A549 (cell line): ENCODE measurements around the gene VAT1L. TPM values are rescaled to one million over a fixed set of nuclear protein-coding genes. Genes with fewer than 3 reads are reported as not detected.

Experiments used
- ATAC-seq, 2 experiments: fragments of 200-7000 bp in 1 of 2; fragments of >200 bp in 1 of 2; cut with Nextera tagmentation in 1 of 2; cut with Tn5 transposase in 1 of 2; 3 replicates each; pipeline versions ENCODE4 v1.8.0 to v1.9.1; 2018 to 2020; ENCODE audit warnings: mild to moderate bottlenecking in 1 of 2, moderate library complexity in 1 of 2
- CTCF ChIA-PET: fragments of 300-600 bp; sonication (Branson Sonifier 250); formaldehyde crosslinking; extraction: SDS; loops from one replicate; lab custom pipeline; 2021; ENCODE audit warnings: antibody characterized with exemption, inconsistent platforms; lab: Yijun Ruan, JAX
- POLR2A ChIA-PET: fragments of 350-600 bp; formaldehyde crosslinking; extraction: SDS; loops from one replicate; lab custom pipeline; 2021; ENCODE audit warnings: antibody characterized with exemption, inconsistent platforms; lab: Yijun Ruan, JAX
- DNase-seq, 2 experiments: peaks; one replicate each; pipeline versions ENCODE4 v3.0.0 to v3.0.0-alpha.2; 2011 to 2016; ENCODE audit warnings: low read depth in 1 of 2, low spot score in 1 of 2
- FAIRE-seq: peaks from 2 replicates; lab custom pipeline; 2011; peaks lifted over from hg19 to GRCh38; lab: Jason Lieb, UNC
- H3K27ac ChIP-seq, 2 experiments: fragments of >200 bp; sonication (Bioruptor Twin); formaldehyde crosslinking; 3 replicates each; pipeline ENCODE4 v1.5.1; 2016 to 2017
- H3K4me1 ChIP-seq: fragments of >200 bp; sonication (Bioruptor Twin); formaldehyde crosslinking; 3 replicates; pipeline ENCODE4 v1.6.1; 2016
- H3K4me2 ChIP-seq: fragments of >200 bp; sonication (Bioruptor Twin); formaldehyde crosslinking; 3 replicates; pipeline ENCODE4 v1.6.1; 2016
- H3K4me3 ChIP-seq: fragments of >200 bp; sonication (Bioruptor Twin); formaldehyde crosslinking; 3 replicates; pipeline ENCODE4 v1.5.1; 2016
- H3K9me3 ChIP-seq: fragments of >200 bp; sonication (Bioruptor Twin); formaldehyde crosslinking; 3 replicates; pipeline ENCODE4 v1.6.1; 2016
- CBX8 ChIP-seq: fragments of 200-600 bp; sonication (generic); IDR thresholded peaks from 2 replicates; pipeline ENCODE4 v1.6.1; 2016
- CEBPB ChIP-seq, 2 experiments: fragments of >200 bp in 1 of 2; sonication (Bioruptor Twin) in 1 of 2; formaldehyde crosslinking in 1 of 2; IDR thresholded peaks; 2 replicates each; pipeline ENCODE4 v1.6.1; 2012 to 2016
- CHD4 ChIP-seq: fragments of 200-600 bp; sonication (generic); IDR thresholded peaks from 2 replicates; pipeline ENCODE4 v1.6.1; 2016; ENCODE audit warnings: antibody characterized with exemption, mild to moderate bottlenecking, borderline replicate concordance
- E2F6 ChIP-seq: IDR thresholded peaks from 2 replicates; pipeline ENCODE4 v1.6.1; 2012; ENCODE audit warnings: low read depth, borderline replicate concordance
- EHF ChIP-seq: fragments of 250-450 bp; sonication (Bioruptor Pico); IDR thresholded peaks from 2 replicates; pipeline ENCODE4 v1.5.0; 2020; ENCODE audit warnings: mild to moderate bottlenecking
- HES2 ChIP-seq: fragments of >200 bp; sonication (Bioruptor Twin); formaldehyde crosslinking; IDR thresholded peaks from 2 replicates; pipeline ENCODE4 v1.6.1; 2016
- HOXA7 ChIP-seq: fragments of 250-450 bp; sonication (Bioruptor Pico); IDR thresholded peaks from 2 replicates; pipeline ENCODE4 v1.5.0; 2020; ENCODE audit warnings: mild to moderate bottlenecking, moderate library complexity
- HOXB13 ChIP-seq: fragments of 250-450 bp; sonication (Bioruptor Pico); IDR thresholded peaks from 2 replicates; pipeline ENCODE4 v1.5.0; 2020; ENCODE audit warnings: low read depth, mild to moderate bottlenecking, moderate library complexity
- JUN ChIP-seq, 2 experiments: fragments of >200 bp; sonication (Bioruptor Twin); formaldehyde crosslinking; IDR thresholded peaks; 2 replicates in 1 of 2; 3 replicates in 1 of 2; pipeline ENCODE4 v1.6.1; 2016 to 2017
- KDM5A ChIP-seq: fragments of 200-600 bp; sonication (generic); IDR thresholded peaks from 2 replicates; pipeline ENCODE4 v1.6.1; 2016; ENCODE audit warnings: antibody characterized with exemption, mild to moderate bottlenecking
- MAZ ChIP-seq: fragments of 150-350 bp; IDR thresholded peaks from 2 replicates; pipeline ENCODE4 v1.6.1; 2014; ENCODE audit warnings: antibody characterized with exemption, low read depth, low read length, borderline replicate concordance
- MYC ChIP-seq: IDR thresholded peaks from 2 replicates; pipeline ENCODE4 v1.6.1; 2012; ENCODE audit warnings: mild to moderate bottlenecking, inconsistent platforms, low read length, improper control_type of control experiment, borderline replicate concordance
- NPAS2 ChIP-seq: fragments of 250-450 bp; sonication (Bioruptor Pico); IDR thresholded peaks from 2 replicates; pipeline ENCODE4 v1.8.0; 2022; ENCODE audit warnings: mild to moderate bottlenecking, moderate library complexity, borderline replicate concordance
- RAD21 ChIP-seq, 2 experiments: fragments of >200 bp in 1 of 2; sonication (Bioruptor Twin) in 1 of 2; formaldehyde crosslinking in 1 of 2; IDR thresholded peaks in 1 of 2; conservative IDR thresholded peaks in 1 of 2; 2 replicates in 1 of 2; 3 replicates in 1 of 2; pipeline ENCODE4 v1.6.1; 2012 to 2018; ENCODE audit warnings: inconsistent platforms in 1 of 2
- REST ChIP-seq: fragments of 200-600 bp; sonication (generic); IDR thresholded peaks from 2 replicates; pipeline ENCODE4 v1.6.1; 2016; ENCODE audit warnings: antibody characterized with exemption, mild to moderate bottlenecking, moderate library complexity
- TP53 ChIP-seq: fragments of 250-450 bp; sonication (Bioruptor Pico); IDR thresholded peaks from 2 replicates; pipeline ENCODE4 v1.5.0; 2021; ENCODE audit warnings: mild to moderate bottlenecking, moderate library complexity
- ZNF302 ChIP-seq: fragments of 250-450 bp; sonication (Bioruptor Pico); IDR thresholded peaks from 2 replicates; pipeline ENCODE4 v1.9.0; 2021; ENCODE audit warnings: inconsistent platforms, mild to moderate bottlenecking, moderate library complexity
- WGBS: methylation state at CpG from one replicate; pipeline ENCODE4 v1.1.6; 2017; ENCODE audit errors: missing lambda C conversion rate; 5-methylcytosine and 5-hydroxymethylcytosine counted together
- polyA plus RNA-seq, 4 experiments: library from polyadenylated mRNA; depleted of rRNA in 3 of 4; stranded (reverse); fragments of >200 nt; fragmentation: RNase III in 1 of 4; extraction: RNeasy Plus Mini Kit Qiagen cat#74134 plus additional on column Dnase treatment in 1 of 4; gene quantifications; 2 replicates in 3 of 4; 3 replicates in 1 of 4; pipeline ENCODE4 v1.2.3, GENCODE V29; 2011 to 2017
- TF ChIP-seq, protein P1 (sequence below): fragments of >200 bp; sonication (Bioruptor Twin); formaldehyde crosslinking; IDR thresholded peaks from 3 replicates; pipeline ENCODE4 v1.5.1; 2016
- TF ChIP-seq, protein P2 (sequence below): fragments of >200 bp; sonication (Bioruptor Twin); formaldehyde crosslinking; IDR thresholded peaks from 3 replicates; pipeline ENCODE4 v1.6.1; 2016

Gene VAT1L
- polyA plus RNA-seq, 2 of the 4 experiments (the other 2 are of a cell fraction) = not detected

- no peak for DNase-seq
- Histone ChIP-seq H3K9me3 (no peaks in the 10 kb centered on the region), H3K4me2 (no peak overlapping the region), H3K27ac (no peak overlapping the region), H3K4me1 (no peaks in the 10 kb centered on the region), H3K4me3 (no peak overlapping the region)
- TF ChIP-seq EHF (no peak), CHD4 (no peak), KDM5A (no peak), E2F6 (no peak), TP53 (CRISPR knock-in tag) (no peak), JUN (IDR thresholded peaks at IDR 0.05) (no peak), ZNF302 (CRISPR knock-in tag) (no peak), HOXB13 (CRISPR knock-in tag) (no peak), MAZ (no peak), HES2 (no peak), HOXA7 (CRISPR knock-in tag) (no peak), REST (no peak), CBX8 (no peak), MYC (no peak), NPAS2 (CRISPR knock-in tag) (no peak), RAD21 (conservative IDR thresholded peaks at IDR 0.05 in 1 of 2, IDR thresholded peaks at IDR 0.05 in 1 of 2) (no peak)
- TF ChIP-seq, protein P1, sequence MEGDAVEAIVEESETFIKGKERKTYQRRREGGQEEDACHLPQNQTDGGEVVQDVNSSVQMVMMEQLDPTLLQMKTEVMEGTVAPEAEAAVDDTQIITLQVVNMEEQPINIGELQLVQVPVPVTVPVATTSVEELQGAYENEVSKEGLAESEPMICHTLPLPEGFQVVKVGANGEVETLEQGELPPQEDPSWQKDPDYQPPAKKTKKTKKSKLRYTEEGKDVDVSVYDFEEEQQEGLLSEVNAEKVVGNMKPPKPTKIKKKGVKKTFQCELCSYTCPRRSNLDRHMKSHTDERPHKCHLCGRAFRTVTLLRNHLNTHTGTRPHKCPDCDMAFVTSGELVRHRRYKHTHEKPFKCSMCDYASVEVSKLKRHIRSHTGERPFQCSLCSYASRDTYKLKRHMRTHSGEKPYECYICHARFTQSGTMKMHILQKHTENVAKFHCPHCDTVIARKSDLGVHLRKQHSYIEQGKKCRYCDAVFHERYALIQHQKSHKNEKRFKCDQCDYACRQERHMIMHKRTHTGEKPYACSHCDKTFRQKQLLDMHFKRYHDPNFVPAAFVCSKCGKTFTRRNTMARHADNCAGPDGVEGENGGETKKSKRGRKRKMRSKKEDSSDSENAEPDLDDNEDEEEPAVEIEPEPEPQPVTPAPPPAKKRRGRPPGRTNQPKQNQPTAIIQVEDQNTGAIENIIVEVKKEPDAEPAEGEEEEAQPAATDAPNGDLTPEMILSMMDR = no peak
- TF ChIP-seq, protein P2, sequence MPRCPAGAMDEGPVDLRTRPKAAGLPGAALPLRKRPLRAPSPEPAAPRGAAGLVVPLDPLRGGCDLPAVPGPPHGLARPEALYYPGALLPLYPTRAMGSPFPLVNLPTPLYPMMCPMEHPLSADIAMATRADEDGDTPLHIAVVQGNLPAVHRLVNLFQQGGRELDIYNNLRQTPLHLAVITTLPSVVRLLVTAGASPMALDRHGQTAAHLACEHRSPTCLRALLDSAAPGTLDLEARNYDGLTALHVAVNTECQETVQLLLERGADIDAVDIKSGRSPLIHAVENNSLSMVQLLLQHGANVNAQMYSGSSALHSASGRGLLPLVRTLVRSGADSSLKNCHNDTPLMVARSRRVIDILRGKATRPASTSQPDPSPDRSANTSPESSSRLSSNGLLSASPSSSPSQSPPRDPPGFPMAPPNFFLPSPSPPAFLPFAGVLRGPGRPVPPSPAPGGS = no peak
- WGBS = 21% methylated on average over 7 of the region's 7 CpGs
- FAIRE-seq = no peak
- POLR2A ChIA-PET = no interaction called here
- no peak for ATAC-seq
- CTCF ChIA-PET = interaction anchor here (0.7 to 1.2 kb wide), 3 partner anchors 14 to 258 kb away, joined by 3 to 4 read pairs (median 3); no protein-coding TSS in a partner anchor
These were observed 36.8 kb downstream of the VAT1L start for GRCh38 chr16:77825196-77825595.

DNA sequence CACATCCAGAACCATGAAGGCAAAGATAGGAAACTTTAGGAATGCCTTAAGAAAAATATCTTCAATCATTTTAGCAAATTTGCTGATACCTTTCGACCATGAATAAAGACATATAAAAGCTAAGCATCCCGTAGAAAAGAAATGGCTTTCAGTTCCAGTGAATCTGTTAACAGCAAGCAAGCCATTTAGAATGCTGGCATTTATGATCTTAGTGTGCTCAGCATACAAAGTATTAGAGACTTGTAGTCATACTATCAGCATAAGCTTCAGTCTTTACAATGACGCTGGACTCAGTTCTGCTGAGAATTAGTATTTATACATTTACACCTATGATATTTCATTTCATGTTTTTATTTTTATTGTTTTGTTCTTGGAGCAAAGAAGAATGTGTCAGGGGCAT, 38.7 kb downstream of the VAT1L start:
- H3K9me3 ChIP-seq = no peaks in the 10 kb centered on the region
- CTCF ChIA-PET = interaction anchor here (1.0 kb wide), 1 partner anchor 35 kb away, joined by 3 read pairs; no protein-coding TSS in a partner anchor

More for the DNA sequence above, 38.7 kb downstream of the VAT1L start:
- 34% methylated on average over 3 of the region's 3 CpGs for whole genome bisulfite sequencing
- Histone ChIP-seq H3K4me2 (no peak overlapping the region), H3K4me3 (no peak overlapping the region), H3K4me1 (no peaks in the 10 kb centered on the region), H3K27ac (no peak overlapping the region)
- TF ChIP-seq CEBPB (IDR thresholded peaks at IDR 0.05) = no peak
- TF ChIP-seq MAZ = no peak
- POLR2A ChIA-PET = no interaction called here
- no peak for FAIRE-seq
- no peak for DNase-seq
- ATAC-seq = no peak
